Measurements from ENCODE around the gene SNRNP70.
"Not testable (repeated sequence)": the region's sequence is repeated elsewhere in the genome, so short reads cannot be mapped to it uniquely, and the experiment has no call there.

Gene SNRNP70

GRCh38 chr19:49120325-49120683 lies 35.1 kb downstream of the SNRNP70 start:
- ChIA-PET CTCF (interaction anchor here (1.0 to 2.4 kb wide), 8 partner anchors 15 to 127 kb away, joined by 3 to 13 read pairs (median 4); partner anchors contain the start of genes GYS1 and RUVBL2), POLR2A (interaction anchor here (0.5 kb wide), 1 partner anchor 67 kb away, joined by 3 read pairs; no protein-coding TSS in a partner anchor)
- TF ChIP-seq CTCF (IDR thresholded peaks at IDR 0.05; ENCODE audit: insufficient read depth, low read length, missing control alignments): no peak
- no peak for DNase-seq (ENCODE audit: low read depth, low spot score)
- H3K4me3 ChIP-seq (ENCODE audit: low read depth, low read length): no peak overlapping the region

- CTCF ChIA-PET: interaction anchor here (1.2 to 2.4 kb wide), 6 partner anchors 25 to 128 kb away, joined by 3 to 13 read pairs (median 5); partner anchors contain the start of genes GYS1 and RUVBL2
These were observed 35.6 kb downstream of the SNRNP70 start for GRCh38 chr19:49120868-49121267.

GRCh38 chr19:49121841-49122240 lies 36.6 kb downstream of the SNRNP70 start:
- POLR2A ChIA-PET; DNase-seq (ENCODE audit: low read depth, low spot score); H3K4me3 ChIP-seq (ENCODE audit: low read depth, low read length): not testable (repeated sequence)
- CTCF ChIA-PET: interaction anchor here (2.4 kb wide), 1 partner anchor 104 kb away, joined by 6 read pairs; no protein-coding TSS in a partner anchor

More at GRCh38 chr19:49120868-49121267, 35.6 kb downstream of the SNRNP70 start:
- no peak overlapping the region for H3K4me3 ChIP-seq (ENCODE audit: low read depth, low read length)
- no peak for TF ChIP-seq CTCF (IDR thresholded peaks at IDR 0.05; ENCODE audit: insufficient read depth, low read length, missing control alignments)
- POLR2A ChIA-PET: no interaction called here
- DNase-seq (ENCODE audit: low read depth, low spot score): no peak

GRCh38 chr19:49123285-49123684 lies 38.0 kb downstream of the SNRNP70 start:
- CTCF ChIA-PET, POLR2A ChIA-PET: not testable (repeated sequence)

GRCh38 chr19:49125025-49125731 lies 39.9 kb downstream of the SNRNP70 start:
- ChIA-PET CTCF (interaction anchor here (0.6 to 1.7 kb wide), 4 partner anchors 16 to 22 kb away, joined by 3 to 6 read pairs (median 3); no protein-coding TSS in a partner anchor), POLR2A (no interaction called here)
- TF ChIP-seq CTCF (IDR thresholded peaks at IDR 0.05; ENCODE audit: insufficient read depth, low read length, missing control alignments): no peak
- H3K4me3 ChIP-seq (ENCODE audit: low read depth, low read length): no peak overlapping the region
- no peak for DNase-seq (ENCODE audit: low read depth, low spot score)

More at GRCh38 chr19:49123285-49123684, 38.0 kb downstream of the SNRNP70 start:
- not testable (repeated sequence) for DNase-seq (ENCODE audit: low read depth, low spot score); H3K4me3 ChIP-seq (ENCODE audit: low read depth, low read length)

- ChIA-PET CTCF (interaction anchor here (0.9 to 1.1 kb wide), 2 partner anchors 12 to 72 kb away, joined by 5 read pairs; partner anchors contain the start of gene LIN7B), POLR2A (interaction anchor here (0.7 kb wide), 1 partner anchor 12 kb away, joined by 4 read pairs; no protein-coding TSS in a partner anchor)
- no peak for TF ChIP-seq CTCF (IDR thresholded peaks at IDR 0.05; ENCODE audit: insufficient read depth, low read length, missing control alignments)
These were observed 41.3 kb downstream of the SNRNP70 start for GRCh38 chr19:49126575-49126974.

GRCh38 chr19:49127225-49127624 lies 42.0 kb downstream of the SNRNP70 start:
- POLR2A ChIA-PET: interaction anchor here (0.7 to 0.9 kb wide), 2 partner anchors 12 to 49 kb away, joined by 3 to 4 read pairs; no protein-coding TSS in a partner anchor
- not testable (repeated sequence) for DNase-seq (ENCODE audit: low read depth, low spot score); H3K4me3 ChIP-seq (ENCODE audit: low read depth, low read length)
- CTCF ChIA-PET: interaction anchor here (0.9 to 4.5 kb wide), 5 partner anchors 13 to 72 kb away, joined by 5 to 32 read pairs (median 5); partner anchors contain the start of gene LIN7B

More at GRCh38 chr19:49126575-49126974, 41.3 kb downstream of the SNRNP70 start:
- DNase-seq (ENCODE audit: low read depth, low spot score): no peak
- no peak overlapping the region for H3K4me3 ChIP-seq (ENCODE audit: low read depth, low read length)
